Measurements from ENCODE around the gene FEV.
A peak's percentile ranks its signal among the peaks of the same experiment; 100 is the strongest.

The FEV gene

GRCh38 chr2:219022041-219022440 is 37.1 kb upstream of the FEV start:
- Mint-ChIP-seq H3K36me3 (ENCODE audit: low read depth) (no peaks in the 10 kb centered on the region), H3K27me3 (no peaks in the 10 kb centered on the region), H3K4me3 (no peak overlapping the region), H3K9me3 (no peaks in the 10 kb centered on the region), H3K27ac (no peak overlapping the region), H3K4me1 (ENCODE audit: low read depth) (no peaks in the 10 kb centered on the region)

GRCh38 chr2:219021591-219021990 is 36.6 kb upstream of the FEV start:
- H3K4me1 Mint-ChIP-seq (ENCODE audit: low read depth): no peaks in the 10 kb centered on the region
- no peaks in the 10 kb centered on the region for H3K36me3 Mint-ChIP-seq (ENCODE audit: low read depth)
- H3K4me3 Mint-ChIP-seq: no peak overlapping the region
- no peaks in the 10 kb centered on the region for H3K27me3 Mint-ChIP-seq
- H3K27ac Mint-ChIP-seq: no peak overlapping the region
- no peaks in the 10 kb centered on the region for H3K9me3 Mint-ChIP-seq

GRCh38 chr2:219020604-219021365 is 35.8 kb upstream of the FEV start:
- no peak overlapping the region for H3K4me3 Mint-ChIP-seq
- no peaks in the 10 kb centered on the region for H3K9me3 Mint-ChIP-seq
- no peaks in the 10 kb centered on the region for H3K4me1 Mint-ChIP-seq (ENCODE audit: low read depth)
- no peak overlapping the region for H3K27ac Mint-ChIP-seq
- no peaks in the 10 kb centered on the region for H3K27me3 Mint-ChIP-seq
- H3K36me3 Mint-ChIP-seq (ENCODE audit: low read depth): no peaks in the 10 kb centered on the region

DNA sequence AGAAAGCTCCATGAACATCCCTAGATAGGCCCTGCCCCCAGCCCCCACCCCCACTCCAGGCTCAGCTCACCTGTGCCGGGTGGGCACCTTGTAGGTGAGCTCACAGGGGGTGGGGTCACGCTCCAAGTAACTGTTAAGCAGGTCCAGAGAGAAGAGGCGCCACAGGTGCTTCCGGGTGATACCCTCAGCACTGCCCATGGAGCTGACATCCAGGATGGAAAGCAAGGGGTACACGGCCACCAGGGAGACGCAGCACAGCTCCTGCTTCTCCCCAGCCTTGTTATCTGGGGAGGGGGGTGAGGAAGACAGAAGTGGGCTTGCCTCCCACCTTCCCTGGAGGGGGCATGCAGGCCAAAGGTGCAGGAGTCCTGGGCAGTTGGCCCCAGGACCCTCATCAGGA is 34.5 kb upstream of the FEV start:
- H3K36me3 Mint-ChIP-seq (ENCODE audit: low read depth): no peaks in the 10 kb centered on the region
- no peaks in the 10 kb centered on the region for H3K9me3 Mint-ChIP-seq
- no peaks in the 10 kb centered on the region for H3K27me3 Mint-ChIP-seq
- H3K4me3 Mint-ChIP-seq: no peak overlapping the region
- H3K27ac Mint-ChIP-seq: no peak overlapping the region
- H3K4me1 Mint-ChIP-seq (ENCODE audit: low read depth): no peaks in the 10 kb centered on the region

- H3K4me1 Mint-ChIP-seq (ENCODE audit: low read depth): no peaks in the 10 kb centered on the region
- no peaks in the 10 kb centered on the region for H3K9me3 Mint-ChIP-seq
- no peak overlapping the region for H3K4me3 Mint-ChIP-seq
- H3K27ac Mint-ChIP-seq: no peak overlapping the region
- no peaks in the 10 kb centered on the region for H3K27me3 Mint-ChIP-seq
- H3K36me3 Mint-ChIP-seq (ENCODE audit: low read depth): no peaks in the 10 kb centered on the region
These were observed 33.7 kb upstream of the FEV start for GRCh38 chr2:219018726-219019125.

GRCh38 chr2:219018286-219018685 is 33.3 kb upstream of the FEV start:
- Mint-ChIP-seq H3K27ac (no peak overlapping the region), H3K36me3 (ENCODE audit: low read depth) (no peaks in the 10 kb centered on the region), H3K27me3 (no peaks in the 10 kb centered on the region)

DNA sequence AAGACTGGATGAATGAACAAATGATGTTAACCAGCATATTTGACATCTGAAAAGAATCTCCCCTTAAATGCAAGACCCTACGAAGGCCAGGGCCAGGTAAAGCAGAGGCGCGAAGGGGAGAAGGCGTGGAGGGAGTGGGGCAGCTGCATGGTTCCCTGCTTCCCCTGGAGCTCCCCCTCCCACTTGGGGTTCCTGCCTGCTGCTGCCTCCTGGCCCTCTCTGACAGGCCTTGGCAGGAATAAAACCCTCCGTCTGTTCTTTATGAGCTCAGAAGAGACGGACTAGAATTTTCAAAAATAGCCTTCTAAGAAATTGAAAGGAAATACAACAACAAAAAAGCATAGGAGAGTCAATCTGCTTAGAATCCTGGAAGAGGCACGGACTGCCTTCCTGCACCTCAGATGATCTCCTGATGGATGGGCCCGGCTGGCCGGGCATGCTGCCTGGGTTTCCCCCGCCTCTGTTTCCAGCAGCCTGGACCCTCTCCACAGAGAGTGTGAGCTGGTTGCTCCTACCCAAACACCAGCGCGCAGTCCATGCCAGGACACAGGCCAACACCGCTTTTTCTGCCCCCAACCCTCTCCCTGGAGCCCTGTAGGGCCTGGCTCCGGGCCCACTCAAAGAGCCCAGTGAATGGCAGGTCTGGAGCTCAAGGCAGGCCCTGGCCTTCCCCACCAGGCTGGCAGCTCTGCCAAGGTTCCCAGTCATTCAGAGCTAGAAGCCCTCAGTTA is 32.4 kb upstream of the FEV start:
- Mint-ChIP-seq H3K4me1 (ENCODE audit: low read depth) (no peaks in the 10 kb centered on the region), H3K36me3 (ENCODE audit: low read depth) (no peaks in the 10 kb centered on the region), H3K9me3 (no peaks in the 10 kb centered on the region), H3K27me3 (no peaks in the 10 kb centered on the region), H3K27ac (no peak overlapping the region), H3K4me3 (no peak overlapping the region)

More at GRCh38 chr2:219018286-219018685, 33.3 kb upstream of the FEV start:
- H3K4me3 Mint-ChIP-seq: no peak overlapping the region
- no peaks in the 10 kb centered on the region for H3K9me3 Mint-ChIP-seq
- H3K4me1 Mint-ChIP-seq (ENCODE audit: low read depth): no peaks in the 10 kb centered on the region

DNA sequence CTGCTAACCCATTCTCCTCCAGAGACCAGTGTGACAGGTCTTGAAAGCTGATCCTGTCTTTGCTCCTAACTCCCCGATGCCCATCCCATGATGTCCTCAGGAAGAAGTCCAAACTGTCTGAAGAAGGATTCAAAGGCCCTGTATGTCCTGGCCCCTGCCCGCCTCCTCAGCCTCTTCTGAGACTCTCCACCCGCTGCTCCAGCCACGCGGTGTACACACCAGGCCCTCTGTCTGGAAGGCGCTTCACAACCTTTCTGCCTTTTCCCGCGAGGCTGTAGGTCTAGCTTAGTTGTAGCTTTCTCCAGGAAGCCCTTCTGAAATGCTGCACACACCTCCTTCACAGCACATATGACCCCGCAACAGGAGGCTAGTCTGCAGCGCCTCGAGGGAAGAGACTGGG is 31.7 kb upstream of the FEV start:
- no peaks in the 10 kb centered on the region for H3K4me1 Mint-ChIP-seq (ENCODE audit: low read depth)
- no peak overlapping the region for H3K27ac Mint-ChIP-seq
- H3K27me3 Mint-ChIP-seq: no peaks in the 10 kb centered on the region
- H3K36me3 Mint-ChIP-seq (ENCODE audit: low read depth): no peaks in the 10 kb centered on the region
- no peaks in the 10 kb centered on the region for H3K9me3 Mint-ChIP-seq
- no peak overlapping the region for H3K4me3 Mint-ChIP-seq

DNA sequence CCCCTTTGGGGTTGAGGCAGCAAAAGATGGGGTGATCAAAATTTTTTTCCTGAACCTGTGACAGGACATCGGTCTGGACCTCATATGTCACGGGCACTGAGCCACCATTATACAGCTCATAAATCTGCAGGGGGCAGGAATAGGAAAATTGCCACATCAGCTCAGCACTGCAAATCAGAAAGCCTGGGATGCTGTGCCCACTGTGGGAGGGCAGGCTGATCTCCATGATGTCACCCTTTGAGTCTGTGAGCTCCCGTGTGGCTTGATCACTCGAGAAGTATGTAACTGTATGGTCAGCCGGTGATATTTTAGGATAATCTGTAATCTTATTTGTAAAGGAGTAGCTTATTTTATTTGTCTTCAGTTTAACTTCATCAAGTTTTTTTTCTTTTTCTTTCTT is 25.9 kb upstream of the FEV start:
- Mint-ChIP-seq H3K27me3 (peaks cover 13% of the 10 kb centered on the region), H3K4me1 (ENCODE audit: low read depth) (no peaks in the 10 kb centered on the region), H3K9me3 (no peaks in the 10 kb centered on the region), H3K27ac (no peak overlapping the region), H3K4me3 (no peak overlapping the region), H3K36me3 (ENCODE audit: low read depth) (no peaks in the 10 kb centered on the region)

DNA sequence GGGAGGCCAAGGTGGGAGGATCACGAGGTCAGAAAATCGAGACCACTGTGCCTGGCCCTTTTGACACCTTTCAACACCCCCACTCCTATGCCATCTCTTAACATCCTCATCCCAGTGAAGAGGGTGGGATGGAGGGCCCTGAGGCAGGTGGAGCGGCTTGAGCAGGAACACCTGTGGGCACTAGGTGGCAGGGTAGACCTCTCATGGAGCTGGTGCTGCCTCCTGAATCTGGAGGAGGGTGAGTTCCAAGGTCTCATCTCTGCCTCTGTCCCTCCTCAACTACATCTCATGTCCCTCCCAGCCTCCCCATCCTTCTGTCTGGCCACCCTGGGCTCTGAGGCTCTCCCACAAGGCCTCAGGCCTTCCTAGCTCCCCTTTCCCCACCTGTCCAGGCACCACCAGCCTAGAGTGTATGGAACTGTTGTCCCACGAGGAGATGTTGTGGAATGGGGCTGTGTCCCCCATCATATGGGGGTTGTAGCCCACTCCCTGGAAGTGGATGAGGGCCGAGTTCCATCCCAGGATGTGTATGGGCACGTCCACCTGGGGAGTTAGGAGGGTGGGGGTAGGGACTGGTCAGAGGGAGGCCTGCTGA is 25.3 kb upstream of the FEV start:
- Mint-ChIP-seq H3K36me3 (ENCODE audit: low read depth) (no peaks in the 10 kb centered on the region), H3K27me3 (peaks cover 19% of the 10 kb centered on the region), H3K9me3 (no peaks in the 10 kb centered on the region), H3K4me1 (ENCODE audit: low read depth) (no peaks in the 10 kb centered on the region), H3K4me3 (no peak overlapping the region), H3K27ac (no peak overlapping the region)

DNA sequence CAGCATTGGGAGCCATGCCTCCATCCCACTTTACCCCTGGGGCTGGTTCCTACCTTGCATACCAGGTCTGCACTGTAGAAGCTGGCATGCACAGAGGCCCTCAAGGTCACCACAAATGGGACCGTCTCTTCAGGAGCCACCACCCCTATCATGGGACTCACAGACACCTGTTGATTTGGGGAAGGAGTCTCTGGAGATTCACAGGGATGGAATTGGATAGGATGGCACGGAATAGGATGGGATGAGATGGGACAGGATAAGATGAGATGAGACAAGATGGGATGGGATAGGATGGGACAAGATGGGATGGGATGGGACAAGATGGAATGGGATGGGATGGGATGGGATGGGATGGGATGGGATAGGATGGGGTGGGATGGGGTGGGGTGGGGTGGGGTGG is 24.3 kb upstream of the FEV start:
- Mint-ChIP-seq H3K4me3 (no peak overlapping the region), H3K27me3 (peaks cover 29% of the 10 kb centered on the region), H3K9me3 (no peaks in the 10 kb centered on the region), H3K4me1 (ENCODE audit: low read depth) (no peaks in the 10 kb centered on the region), H3K27ac (no peak overlapping the region), H3K36me3 (ENCODE audit: low read depth) (no peaks in the 10 kb centered on the region)

- Mint-ChIP-seq H3K27ac (no peak overlapping the region), H3K36me3 (ENCODE audit: low read depth) (no peaks in the 10 kb centered on the region), H3K4me3 (no peak overlapping the region)
These were observed 19.0 kb upstream of the FEV start for GRCh38 chr2:219003979-219004378.

DNA sequence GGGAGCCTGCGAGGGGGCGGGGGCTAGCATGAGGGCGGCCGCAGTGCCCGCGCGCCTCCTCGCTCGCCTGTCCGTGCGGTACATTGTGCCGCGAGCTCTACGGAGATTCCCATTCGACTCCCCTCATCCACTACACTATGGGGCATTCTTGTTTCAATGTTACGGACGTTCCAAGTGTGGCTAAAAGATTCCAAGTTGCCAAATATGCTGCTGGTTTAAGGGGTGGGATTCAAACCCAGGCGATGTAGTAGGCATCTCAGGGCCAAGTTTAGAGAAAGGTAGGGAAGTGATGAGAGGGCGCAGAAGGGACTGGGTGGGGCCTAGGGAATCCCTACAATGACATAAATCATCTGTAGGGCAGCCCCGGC is 18.3 kb upstream of the FEV start:
- no peak overlapping the region for H3K27ac Mint-ChIP-seq
- H3K4me1 Mint-ChIP-seq (ENCODE audit: low read depth): peaks cover 18% of the 10 kb centered on the region
- H3K9me3 Mint-ChIP-seq: no peaks in the 10 kb centered on the region
- no peak overlapping the region for H3K4me3 Mint-ChIP-seq
- peaks cover 72% of the 10 kb centered on the region for H3K27me3 Mint-ChIP-seq
- no peaks in the 10 kb centered on the region for H3K36me3 Mint-ChIP-seq (ENCODE audit: low read depth)

More at GRCh38 chr2:219003979-219004378, 19.0 kb upstream of the FEV start:
- no peaks in the 10 kb centered on the region for H3K9me3 Mint-ChIP-seq
- H3K4me1 Mint-ChIP-seq (ENCODE audit: low read depth): peaks cover 18% of the 10 kb centered on the region
- peaks cover 67% of the 10 kb centered on the region for H3K27me3 Mint-ChIP-seq

DNA sequence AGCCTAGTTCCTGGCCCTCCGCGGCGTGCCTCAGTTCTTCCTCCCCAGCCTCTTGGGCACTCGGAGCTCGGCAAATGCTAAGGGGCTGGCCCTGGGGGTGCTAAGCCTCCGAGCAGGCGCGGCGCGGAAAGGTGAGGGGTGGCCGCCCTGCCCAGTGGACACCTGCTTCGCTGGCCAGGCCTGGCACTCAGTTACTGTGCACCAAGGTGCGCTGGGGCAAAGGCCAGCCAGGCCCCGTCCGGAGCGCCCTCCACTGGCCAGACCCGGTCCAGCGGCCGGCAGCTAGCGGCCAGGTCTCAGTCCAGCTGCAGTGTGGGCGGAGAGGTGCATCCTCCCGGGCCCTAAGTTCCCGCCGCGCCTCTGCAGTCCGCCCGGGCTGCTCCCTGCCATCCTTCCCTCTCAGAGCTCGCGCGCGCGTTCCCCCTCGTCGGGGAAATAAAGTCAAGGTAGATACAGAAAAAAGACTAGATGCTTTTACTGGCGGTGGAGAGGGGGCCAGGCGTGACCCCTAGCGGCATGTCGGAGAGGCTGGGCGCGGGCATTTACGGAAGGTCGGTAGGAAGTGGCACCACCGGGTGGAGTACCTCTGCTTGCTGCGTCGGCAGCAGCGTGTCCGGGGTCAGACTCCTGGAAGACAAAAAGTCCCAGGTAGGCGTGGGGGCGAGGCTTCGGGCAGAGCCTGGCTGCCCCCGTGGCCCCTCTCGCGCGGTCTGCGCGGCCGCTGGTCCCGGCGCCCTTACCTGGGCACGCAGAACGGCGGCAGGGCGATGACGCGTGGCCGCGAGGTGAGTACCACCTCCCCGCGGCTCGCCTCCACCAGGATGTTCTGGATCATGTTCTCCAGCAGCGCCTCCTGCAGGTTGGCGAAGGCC is 17.6 kb upstream of the FEV start:
- Mint-ChIP-seq H3K27me3 (peaks cover 73% of the 10 kb centered on the region), H3K4me3 (peak overlapping the region; percentile 43), H3K4me1 (ENCODE audit: low read depth) (peaks cover 18% of the 10 kb centered on the region), H3K36me3 (ENCODE audit: low read depth) (no peaks in the 10 kb centered on the region), H3K9me3 (no peaks in the 10 kb centered on the region), H3K27ac (no peak overlapping the region)
